Endometrium (tissue), 2 donors: ENCODE results near the gene TMEM181.
"Not testable (repeated sequence)": the region's sequence is repeated elsewhere in the genome, so short reads cannot be mapped to it uniquely, and the experiment has no call there.

Experiments used
- FAIRE-seq: peaks from 2 replicates; lab custom pipeline; 2012; peaks lifted over from hg19 to GRCh38; lab: Jason Lieb, UNC
- donor health status: control.
- donor health status: control.

TMEM181 gene

DNA sequence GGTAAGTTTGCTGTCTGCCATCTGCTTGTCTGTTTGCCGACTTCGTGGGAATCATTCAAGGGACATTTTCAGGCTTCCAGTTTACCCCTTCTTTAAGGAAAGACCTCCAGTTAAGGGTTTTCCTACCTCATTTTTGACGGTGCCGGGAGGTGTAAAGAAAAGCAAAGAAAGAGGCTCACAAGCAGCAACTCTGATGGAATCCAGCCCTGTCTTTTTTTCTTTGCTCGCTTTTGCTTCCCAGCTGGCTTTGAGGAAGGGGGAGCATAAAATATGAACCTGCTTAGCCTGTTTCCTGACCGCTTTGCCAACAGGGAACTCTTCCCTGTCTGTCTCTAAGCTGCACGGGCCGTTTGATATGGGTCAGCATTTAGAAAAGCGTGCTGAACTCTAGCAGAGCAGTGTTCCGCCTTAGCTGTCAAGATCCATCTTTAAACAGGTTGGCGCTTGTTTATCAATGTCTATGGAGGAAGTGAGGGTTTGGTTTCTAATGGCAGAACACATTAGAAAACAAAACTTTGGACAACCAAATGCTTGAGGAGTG lies 103.8 kb downstream of the TMEM181 start:
- no peak for FAIRE-seq

DNA sequence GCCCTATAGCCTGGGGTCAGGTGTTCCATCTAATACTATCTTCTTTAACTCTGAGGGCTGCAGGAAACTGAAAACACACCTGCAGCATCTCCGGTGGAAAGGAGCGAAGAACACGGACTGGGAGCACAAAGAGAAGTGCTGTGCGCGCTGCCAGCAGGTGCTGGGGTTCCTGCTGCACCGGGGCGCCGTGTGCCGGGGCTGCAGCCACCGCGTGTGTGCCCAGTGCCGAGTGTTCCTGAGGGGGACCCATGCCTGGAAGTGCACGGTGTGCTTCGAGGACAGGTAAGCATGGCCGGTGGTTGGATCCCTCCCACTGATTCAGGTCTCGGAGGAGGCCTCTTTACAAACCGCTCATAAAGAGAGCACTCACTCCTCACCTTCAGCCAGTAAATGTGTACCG lies 105.4 kb downstream of the TMEM181 start:
- no peak for FAIRE-seq

DNA sequence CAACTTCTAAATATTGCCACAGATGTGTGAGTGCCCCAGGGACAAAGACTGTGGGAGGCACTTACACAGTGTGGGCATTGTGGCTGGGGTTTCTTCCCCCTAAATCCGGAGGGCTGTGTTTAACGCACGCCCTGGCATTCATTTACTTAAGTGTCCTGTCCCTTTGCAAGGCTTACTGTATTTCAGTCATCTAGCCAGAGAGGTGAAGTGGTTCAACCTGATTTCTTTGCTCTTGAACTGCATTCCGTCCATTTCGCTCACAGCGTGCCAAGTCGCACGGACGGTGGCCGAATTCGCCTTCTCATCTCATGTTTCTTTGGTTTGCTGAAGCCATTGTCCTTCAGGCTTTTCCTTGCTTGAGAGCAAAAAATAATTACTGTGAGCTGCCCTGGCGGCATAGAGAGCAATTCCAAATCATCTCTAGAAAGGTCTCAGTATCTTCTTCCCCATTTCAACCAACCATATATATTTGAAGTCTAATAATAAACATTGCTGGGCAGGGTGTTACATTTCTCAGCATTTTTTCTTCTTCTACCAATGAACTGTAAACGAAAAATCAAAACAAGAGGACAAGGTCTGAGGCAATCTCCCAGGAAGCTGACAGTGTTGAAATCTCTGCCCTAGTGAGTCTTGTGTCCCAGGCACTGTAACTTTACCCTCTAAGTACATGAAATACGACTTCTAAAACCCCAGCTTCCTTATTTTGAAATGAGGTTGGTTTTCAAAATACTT lies 106.9 kb downstream of the TMEM181 start:
- no peak for FAIRE-seq

DNA sequence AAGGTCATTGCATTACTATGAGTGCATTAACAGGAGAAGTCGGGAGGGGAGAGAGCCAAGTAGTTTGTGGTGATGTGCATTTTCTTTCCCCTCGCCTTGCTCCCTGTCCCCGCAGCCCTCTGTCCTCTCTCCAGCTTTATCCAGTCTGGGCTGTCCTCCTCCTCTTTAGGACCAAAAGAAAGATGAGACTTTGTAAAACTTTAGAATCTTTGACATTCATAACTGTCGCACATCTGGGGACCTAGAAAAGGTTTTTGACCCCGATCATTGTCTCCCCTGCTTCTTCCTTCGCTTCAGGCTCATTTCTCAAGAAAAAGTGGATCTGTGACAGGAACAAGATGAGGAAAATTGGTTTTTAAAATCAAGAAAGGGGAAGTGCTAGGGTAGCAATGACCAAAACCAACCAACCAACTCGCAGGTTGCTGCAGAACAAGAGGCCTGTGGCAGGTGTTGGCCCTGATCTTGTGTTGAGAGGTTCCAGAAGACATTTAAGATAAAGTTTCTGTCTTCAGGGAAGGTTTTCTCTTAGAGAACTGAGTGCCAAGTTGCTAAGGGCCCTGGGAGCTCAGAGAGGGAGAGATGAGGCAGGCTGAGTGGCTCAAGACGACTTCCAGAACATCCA lies 107.6 kb downstream of the TMEM181 start:
- no peak for FAIRE-seq

DNA sequence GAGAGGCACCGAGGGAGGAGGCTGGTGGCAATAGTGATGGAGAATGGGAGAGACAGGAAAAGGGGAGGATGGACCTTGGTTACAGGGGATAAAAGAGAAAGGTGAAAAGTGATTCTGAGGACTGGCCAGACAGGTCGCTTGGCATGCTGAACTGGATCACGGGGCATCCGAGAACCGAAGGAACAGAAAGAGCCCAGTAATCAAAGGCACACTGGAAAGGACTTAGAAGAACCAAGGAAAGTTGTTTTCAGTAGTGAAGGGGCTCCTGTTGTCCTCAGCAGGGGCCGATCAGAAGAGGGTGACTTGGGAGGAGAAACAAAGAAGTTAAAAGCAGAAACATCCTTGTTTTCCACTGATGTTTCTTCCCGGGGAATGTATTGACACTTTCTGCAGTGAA lies 108.8 kb downstream of the TMEM181 start:
- no peak for FAIRE-seq

DNA sequence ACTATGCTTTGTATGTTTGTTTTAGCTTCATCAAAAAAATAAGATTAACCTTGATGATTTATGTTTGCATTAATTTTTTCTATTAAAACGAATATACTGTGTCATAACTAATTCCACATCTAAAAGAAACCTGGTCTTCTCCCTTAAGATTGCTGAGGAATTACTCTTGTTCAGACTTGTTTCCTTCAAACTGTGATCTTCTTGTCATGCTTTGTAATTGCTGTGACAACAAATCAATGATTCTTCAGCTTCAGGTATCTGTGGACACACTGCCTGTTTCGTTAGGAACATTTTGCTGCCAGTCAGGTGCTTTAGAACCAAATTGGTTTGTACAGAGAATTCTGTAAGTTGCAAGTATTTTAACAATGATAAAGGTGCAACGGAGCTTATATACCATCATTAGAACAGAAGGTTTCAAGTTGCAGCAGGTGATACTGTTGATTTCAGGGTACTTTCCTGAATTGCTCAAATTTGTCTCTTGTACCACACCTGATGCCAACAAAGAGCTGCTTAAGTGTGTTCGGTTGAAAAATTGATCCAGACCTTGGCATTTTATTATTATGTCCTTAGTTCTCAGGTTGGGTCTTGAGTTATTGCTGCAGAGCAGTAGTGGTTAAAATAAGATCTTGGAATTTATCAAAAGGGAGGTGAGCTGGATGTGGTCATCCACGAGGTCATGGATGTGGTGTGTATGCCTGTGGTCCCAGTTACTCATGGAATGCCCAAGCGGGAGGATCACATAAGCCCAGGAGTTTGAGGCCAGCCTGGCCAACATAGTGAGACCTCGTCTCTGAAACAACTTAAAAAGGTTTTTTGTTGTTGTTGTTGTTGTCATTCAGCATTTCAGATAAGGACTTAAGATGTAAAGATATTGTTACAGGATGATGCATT lies 109.5 kb downstream of the TMEM181 start:
- FAIRE-seq: no peak

DNA sequence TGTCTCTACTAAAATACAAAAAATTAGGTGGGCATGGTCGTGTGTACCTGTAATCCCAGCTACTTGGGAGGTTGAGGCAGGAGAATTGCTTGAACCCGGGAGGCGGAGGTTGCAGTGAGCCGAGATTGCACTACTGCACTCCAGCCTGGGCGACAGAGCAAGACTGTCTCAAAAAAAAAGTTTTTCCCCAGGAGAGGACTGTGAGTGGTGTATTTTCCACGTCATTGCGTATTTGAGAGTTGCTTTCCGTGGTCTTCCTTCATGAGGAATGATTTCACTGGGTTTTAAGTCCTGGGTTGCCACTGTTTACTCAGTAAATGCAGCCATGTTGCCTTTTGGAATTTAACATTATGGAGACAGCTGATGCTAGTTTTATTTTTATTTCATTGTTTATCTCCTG lies 112.2 kb downstream of the TMEM181 start:
- FAIRE-seq: not testable (repeated sequence)

DNA sequence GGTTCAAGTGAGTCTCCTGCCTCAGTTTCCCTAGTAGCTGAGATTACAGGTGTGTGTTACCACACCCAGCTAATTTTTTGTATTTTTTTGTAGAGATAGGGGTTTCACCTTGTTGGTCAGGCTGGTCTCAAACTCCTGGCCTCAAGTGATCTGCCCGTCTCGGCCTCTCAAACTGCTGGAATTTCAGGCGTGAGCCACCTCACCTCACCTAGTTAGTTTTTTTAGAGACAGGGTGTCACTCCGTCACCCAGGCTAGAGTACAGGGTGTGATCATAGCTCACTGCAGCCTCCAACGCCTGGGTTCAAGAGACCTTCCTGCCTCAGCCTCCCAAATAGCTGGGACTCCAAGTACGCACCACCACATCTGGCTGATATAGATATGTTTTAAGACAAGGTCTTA lies 112.8 kb downstream of the TMEM181 start:
- FAIRE-seq: no peak

DNA sequence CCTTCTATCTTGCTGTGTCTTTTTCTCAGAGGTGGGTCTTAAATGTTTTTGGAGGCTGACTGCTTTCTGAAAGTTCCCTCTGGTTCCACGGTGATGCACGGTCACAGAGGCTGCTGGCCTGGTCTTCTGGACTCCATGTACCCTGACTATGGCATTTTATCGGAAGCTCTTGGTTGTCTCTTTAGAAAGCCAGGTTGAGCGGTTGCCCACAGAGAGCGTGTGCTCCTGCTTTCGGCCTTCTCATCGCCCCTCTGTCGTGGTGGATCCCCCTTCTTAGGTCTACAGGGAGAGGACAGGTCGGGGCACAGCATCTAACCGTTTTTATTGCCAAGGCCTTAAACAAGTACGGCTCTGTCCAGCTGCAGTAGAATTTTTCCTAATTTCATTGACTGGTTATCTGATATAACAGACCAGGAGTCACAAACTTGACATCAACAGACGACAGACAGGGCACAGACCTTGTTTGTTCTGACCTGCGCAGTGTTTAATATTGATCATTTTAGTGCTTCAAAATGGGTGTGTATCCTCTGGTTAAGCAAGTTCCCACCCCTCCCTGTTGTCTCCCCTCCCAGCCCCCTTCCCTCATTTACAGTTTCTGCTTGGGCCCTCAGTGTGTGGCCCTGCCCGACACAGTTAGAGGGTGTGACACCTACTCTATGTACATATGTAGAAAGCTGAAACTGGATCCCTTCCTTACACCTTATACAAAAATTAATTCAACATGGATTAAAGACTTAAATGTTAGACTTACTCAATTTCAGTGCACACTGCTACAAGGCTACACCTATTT lies 114.6 kb downstream of the TMEM181 start:
- no peak for FAIRE-seq

DNA sequence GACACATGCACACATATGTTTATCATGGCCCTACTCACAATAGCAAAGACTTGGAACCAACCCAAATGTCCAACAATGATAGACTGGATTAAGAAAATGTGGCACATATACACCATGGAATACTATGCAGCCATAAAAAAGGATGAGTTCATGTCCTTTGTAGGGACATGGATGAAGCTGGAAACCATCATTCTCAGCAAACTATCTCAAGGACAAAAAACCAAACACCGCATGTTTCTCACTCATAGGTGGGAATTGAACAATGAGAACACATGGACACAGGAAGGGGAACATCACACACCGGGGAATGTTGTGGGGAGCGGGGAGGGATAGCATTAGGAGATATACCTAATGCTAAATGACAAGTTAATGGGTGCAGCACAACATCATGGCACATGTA lies 117.2 kb downstream of the TMEM181 start:
- FAIRE-seq: not testable (repeated sequence)

DNA sequence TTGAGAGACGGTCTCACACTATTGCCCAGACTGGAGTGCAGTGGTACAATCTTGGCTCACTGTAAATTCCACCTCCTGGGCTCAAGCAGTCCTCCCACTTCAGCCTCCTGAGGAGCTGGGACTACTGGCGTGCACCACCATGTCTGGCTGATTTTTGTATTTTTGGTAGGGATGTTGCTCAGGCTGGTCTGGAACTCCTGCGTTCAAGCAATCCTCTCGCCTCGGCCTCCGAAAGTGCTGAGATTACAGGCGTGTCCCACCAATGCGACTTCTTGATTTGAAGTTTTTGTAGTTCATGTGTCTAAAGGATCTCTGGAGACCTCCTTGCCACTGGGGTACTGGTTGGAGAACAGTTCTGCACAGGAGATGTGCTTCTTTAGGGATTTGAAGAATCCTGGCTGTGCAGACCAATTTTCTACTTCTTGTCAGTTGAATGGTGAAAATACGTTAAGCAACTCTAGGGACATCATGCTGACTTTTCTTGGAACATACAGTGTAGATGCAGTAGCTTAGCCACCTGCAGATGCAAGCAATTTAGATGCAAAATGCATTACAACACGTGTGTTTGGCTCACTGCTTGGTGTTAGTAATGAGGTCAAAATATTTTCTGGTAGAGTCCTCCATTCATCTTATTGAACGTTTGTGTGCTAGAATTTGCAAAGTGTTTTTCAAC lies 118.2 kb downstream of the TMEM181 start:
- no peak for FAIRE-seq

DNA sequence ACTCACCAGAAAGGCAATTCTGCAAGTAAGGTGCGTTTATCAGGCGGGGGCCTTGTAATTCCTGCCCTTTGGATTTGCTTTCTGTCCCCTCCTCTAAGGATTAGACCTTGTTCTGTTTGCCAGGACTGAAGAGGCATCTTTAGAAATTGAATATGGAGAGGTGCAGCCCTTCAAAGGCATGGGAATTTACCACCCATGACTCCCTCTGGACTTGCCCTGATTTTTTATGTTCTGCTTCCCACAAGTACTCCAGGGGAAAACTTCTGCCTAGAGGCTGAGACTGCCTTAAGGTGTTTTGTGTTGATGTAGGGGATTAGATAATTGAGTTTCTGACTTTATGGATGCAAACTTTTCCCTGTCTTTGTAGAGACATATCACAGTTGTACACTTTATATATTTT lies 120.1 kb downstream of the TMEM181 start:
- no peak for FAIRE-seq

DNA sequence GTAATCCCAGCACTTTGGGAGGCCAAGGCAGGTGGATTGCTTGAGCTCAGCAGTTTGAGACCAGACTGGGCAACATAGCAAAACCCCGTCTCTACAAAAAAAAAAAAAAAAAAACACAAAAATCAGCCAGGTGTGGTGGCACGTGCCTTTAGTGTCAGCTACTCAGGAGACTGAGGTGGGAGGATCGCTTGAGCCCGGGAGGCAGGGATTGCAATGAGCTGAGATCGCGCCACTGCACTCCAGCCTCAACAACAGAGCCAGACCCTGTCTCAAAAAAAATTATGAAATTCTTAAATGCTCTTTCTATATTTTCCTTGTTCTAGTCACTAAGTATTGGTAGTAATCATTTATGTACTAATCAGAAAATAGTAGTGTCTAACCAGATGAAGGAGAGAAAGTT lies 120.6 kb downstream of the TMEM181 start:
- no peak for FAIRE-seq

DNA sequence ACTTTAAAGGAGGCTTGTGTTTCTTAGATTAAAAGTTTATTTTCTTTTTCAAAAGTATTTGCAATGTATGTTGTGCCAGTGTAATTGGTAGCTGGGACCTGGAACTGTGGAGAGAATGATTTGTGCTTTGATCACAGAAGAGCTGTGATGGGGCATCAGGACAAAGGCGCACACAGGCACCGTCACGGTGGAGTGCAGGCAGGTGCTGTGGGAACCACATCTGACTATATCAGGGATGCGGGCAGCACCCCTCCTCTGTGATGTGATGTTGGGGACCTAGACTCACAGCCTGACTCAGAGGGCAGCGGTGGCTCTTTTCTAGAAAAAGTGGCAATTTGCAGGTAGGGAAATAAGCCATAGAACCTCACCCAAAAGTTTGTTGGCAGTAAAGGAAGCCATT lies 124.4 kb downstream of the TMEM181 start:
- FAIRE-seq: no peak

DNA sequence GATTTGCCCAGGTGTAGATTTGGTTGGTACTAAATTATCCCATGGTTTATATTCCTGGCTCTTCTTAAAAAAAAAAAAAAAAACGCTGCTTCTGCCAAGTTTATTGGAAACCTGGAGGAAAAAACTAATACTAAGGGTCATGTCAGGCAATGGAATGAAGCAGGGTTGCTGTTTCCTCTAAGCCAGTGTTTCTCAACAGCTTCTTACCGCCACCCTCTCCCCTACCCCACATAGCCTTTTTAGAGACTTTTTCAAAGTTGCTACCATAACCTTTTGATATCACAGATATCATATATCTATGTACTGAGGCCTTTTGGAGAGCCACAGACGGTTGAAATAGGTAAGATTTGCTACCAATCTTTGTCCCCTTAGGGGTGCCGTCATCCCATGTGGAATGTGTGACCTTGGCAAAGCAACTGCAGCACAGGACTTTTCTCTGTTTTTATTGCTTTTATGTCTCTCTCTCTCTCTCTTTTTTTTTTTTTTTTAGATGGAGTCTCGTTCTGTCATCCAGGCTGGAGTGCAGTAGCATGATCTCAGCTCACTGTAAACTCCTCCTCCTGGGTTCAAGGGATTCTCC lies 124.9 kb downstream of the TMEM181 start:
- FAIRE-seq: no peak
